Fibroblast of villous mesenchyme (primary cell): ENCODE results near the gene ETFA. TPM values are rescaled to one million over a fixed set of nuclear protein-coding genes. Genes with fewer than 3 reads are reported as not detected.

ENCODE experiments used
- DNase-seq: peaks from one replicate; pipeline ENCODE4 v3.0.0-alpha.2; 2010; ENCODE audit warnings: low read depth
- H3K4me3 ChIP-seq: 2 replicates; pipeline ENCODE4 v1.5.1; 2011; ENCODE audit warnings: low read depth, mild to moderate bottlenecking, low read length
- total RNA-seq: library from RNA; depleted of rRNA; stranded (reverse); fragments of >200 nt; gene quantifications from 2 replicates; pipeline ENCODE4 v1.2.3, GENCODE V29; 2012
- TF ChIP-seq, protein P1 (sequence below): IDR thresholded peaks from 2 replicates; pipeline ENCODE4 v1.5.1; 2012; ENCODE audit warnings: low read depth, mild to moderate bottlenecking, low read length; ENCODE audit not compliant: insufficient read depth

ETFA gene
- total RNA-seq, 1 donor, result 114 TPM

DNA sequence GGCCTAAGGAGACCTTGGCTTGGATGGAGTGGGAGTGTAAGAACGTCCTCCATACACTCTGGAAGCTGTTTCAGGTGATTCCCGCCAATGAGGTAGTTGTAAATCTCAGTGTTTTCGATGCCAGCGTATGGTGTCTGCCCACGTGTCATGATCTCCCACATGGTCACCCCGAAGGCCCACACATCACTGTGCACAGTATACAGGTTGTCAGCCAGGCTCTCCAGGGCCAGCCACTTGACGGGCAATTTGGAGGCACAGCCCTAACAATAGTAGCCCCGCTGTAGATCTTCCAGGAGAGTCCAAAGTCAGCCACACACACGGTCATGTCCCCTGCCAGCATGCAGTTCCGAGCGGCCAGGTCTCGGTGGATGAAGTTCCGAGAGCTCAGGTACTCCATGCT is 51.9 kb downstream of the ETFA start:
- no peak overlapping the region for H3K4me3 ChIP-seq
- TF ChIP-seq, protein P1, sequence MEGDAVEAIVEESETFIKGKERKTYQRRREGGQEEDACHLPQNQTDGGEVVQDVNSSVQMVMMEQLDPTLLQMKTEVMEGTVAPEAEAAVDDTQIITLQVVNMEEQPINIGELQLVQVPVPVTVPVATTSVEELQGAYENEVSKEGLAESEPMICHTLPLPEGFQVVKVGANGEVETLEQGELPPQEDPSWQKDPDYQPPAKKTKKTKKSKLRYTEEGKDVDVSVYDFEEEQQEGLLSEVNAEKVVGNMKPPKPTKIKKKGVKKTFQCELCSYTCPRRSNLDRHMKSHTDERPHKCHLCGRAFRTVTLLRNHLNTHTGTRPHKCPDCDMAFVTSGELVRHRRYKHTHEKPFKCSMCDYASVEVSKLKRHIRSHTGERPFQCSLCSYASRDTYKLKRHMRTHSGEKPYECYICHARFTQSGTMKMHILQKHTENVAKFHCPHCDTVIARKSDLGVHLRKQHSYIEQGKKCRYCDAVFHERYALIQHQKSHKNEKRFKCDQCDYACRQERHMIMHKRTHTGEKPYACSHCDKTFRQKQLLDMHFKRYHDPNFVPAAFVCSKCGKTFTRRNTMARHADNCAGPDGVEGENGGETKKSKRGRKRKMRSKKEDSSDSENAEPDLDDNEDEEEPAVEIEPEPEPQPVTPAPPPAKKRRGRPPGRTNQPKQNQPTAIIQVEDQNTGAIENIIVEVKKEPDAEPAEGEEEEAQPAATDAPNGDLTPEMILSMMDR, result no peak
- DNase-seq, result no peak

DNA sequence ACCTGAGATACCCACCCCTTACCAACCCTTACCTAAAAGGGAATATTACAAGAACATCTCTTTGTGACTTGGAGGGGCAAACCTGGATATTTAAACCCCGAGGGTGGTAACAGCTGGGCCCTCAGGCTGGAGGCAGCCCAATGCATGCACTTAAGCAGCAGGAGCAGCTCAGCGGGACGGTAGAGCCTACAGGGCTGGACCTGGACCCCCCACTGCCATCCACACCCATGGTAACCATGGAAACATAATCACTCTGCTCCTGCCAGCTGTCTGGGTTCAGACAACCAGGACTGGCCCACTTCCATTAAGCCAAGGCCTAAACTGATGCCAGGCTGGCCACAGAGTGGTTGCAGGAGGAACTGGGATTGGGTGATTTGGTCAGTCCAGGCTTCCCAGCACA is 52.8 kb downstream of the ETFA start:
- no peak overlapping the region for H3K4me3 ChIP-seq
- TF ChIP-seq, protein P1, result no peak
- no peak for DNase-seq

DNA sequence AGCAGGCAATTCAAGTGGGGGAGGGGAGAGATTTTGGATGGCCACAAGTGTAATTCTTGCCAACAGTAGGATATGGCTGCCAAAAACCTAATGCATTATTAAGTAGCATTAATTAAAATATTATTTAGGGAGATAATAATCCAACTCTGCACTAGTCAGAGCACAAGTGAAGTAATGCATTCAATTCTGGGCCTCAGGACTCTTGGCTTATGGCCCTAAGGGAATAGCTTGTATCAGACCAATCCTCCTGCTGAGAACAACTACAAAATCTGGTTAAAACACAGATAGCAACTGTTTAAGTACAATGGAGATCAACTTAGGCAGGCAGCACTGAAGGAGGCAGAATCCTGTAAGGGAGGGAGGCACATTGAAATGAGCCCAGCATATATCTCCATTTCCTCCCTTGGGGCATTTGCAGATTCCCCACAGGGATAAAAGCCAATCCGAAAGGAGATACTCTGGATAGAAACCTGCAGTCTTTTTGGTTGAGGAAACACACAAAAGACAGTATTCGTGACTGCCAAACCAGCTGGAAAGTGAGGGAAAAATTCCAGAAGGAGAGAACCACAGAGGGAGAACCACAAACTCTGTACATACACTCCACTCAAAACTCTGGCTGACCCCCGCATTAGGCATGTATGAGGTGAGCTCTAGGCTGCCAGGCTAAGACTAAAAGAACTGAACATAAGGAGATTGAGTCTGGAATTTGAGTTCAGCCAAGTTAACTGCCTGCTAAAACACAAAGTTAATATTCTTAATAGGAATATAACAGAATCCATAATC is 57.4 kb downstream of the ETFA start:
- DNase-seq, result no peak
- H3K4me3 ChIP-seq, result no peak overlapping the region
- TF ChIP-seq, protein P1, result no peak

DNA sequence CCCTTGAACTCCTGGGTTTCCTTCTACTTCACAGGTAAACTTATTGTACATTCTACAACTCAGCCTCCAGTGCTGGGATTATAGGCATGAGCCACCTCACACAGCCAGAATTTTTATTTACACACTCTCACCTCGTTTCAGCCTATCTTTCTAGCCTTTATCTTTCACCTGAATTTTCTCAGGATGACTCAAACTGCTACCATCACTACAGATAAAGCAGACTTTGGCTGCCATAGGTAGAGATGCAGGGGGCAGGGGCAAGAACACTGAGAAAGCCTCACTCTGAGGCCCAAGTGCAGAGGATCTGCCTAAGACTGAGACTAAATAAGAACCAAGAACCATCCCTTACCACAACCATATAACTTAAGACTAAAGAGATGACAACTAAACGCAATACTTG is 59.0 kb downstream of the ETFA start:
- no peak for DNase-seq
- TF ChIP-seq, protein P1, result no peak
- no peak overlapping the region for H3K4me3 ChIP-seq

DNA sequence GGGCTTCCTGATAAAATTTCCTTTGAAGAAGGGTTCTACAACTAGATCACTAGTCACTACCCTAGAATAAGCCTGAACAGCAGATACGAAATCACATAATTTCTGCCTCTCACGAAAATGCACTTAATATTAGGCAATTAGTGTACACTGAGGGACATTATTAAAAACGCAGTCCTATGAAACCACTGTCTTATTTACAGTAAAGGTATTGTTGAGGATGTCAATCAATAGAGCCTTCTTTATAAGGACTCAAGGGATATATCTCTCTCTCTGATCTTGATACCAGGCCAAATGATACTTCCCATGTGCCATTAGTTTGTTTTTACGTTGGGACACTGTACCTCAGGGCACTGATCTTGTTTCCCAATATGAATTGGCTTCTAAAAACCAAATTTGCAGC is 59.6 kb downstream of the ETFA start:
- DNase-seq, result no peak
- TF ChIP-seq, protein P1, result no peak
- no peak overlapping the region for H3K4me3 ChIP-seq

DNA sequence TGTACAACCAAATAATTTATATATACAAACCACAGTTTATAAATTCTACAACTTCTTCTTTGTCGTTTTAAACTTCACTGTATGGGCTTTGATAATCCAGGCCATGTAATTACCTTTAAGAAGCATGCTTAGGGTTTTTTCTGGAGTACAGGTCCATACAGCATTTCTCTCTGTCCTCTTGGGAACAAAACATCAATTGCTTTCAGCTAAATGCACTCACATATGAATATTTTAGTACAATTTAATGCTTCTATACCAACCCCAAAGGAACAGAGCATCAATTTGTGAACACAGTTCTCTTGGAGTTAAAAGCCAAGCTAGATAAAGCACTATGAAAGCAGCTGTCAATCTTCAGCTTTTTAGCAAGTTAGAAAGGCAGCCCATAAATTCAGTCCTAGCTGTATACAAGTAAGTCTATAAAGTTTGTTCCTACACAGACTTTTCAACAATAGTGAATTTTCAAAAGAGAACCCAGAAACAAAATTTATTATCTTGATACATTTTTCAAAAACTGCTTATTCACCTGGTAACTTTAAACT is 66.1 kb downstream of the ETFA start:
- no peak for DNase-seq
- no peak overlapping the region for H3K4me3 ChIP-seq
- TF ChIP-seq, protein P1, result no peak
